C4-2B (cell line): ENCODE measurements around the gene MACROD1.

Experiments used
- CTCF ChIP-seq: fragments of 450-650 bp; conservative IDR thresholded peaks from 2 replicates; pipeline ENCODE4 v1.5.1; 2017; ENCODE audit warnings: mild to moderate bottlenecking
- ZFX ChIP-seq: fragments of 450-650 bp; IDR thresholded peaks from 2 replicates; pipeline ENCODE4 v1.6.1; 2017

DNA sequence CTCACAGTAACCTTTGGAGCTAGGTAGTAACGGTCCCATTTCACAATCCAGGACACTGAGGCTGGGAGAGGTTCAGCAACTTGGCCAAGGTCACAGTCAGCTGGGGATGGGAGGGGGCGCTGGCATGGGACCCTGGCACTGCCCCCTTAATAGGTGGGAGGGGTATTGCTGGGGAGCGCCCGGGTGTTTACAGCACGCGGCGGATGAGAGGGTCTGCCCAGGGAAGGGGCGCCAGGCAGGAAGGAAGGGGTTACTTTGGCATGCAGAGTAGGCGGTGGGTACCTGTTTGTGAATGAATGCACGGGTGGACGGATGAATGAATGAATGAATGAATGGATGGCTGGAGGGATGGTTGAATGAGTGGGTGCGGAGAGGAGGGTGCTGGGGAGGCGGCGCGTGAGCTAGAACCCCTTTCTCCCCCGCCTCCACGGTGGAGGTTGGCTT is 130.8 kb downstream of the MACROD1 start:
- TF ChIP-seq CTCF: no peak
- no peak for TF ChIP-seq ZFX
